Neural cell (in vitro differentiated cells): ENCODE measurements around the gene TNIP1.

Experiments
- CTCF ChIP-seq: fragments of 450-650 bp; IDR thresholded peaks from 2 replicates; pipeline ENCODE4 v1.5.1; 2014; ENCODE audit warnings: antibody characterized with exemption, mild to moderate bottlenecking, moderate library complexity; ENCODE audit not compliant: poor library complexity, severe bottlenecking
- EP300 ChIP-seq: fragments of 450-650 bp; conservative IDR thresholded peaks from 2 replicates; pipeline ENCODE4 v1.6.1; 2014; ENCODE audit warnings: antibody characterized with exemption, mild to moderate bottlenecking, moderate library complexity; ENCODE audit not compliant: poor library complexity, severe bottlenecking
- EZH2 ChIP-seq: fragments of 200-600, 300-800 bp; shearing (Covaris generic), sonication (generic); IDR thresholded peaks from 2 replicates; pipeline ENCODE4 v1.6.1; 2014; ENCODE audit warnings: antibody characterized with exemption, low read length, borderline replicate concordance, mild to moderate bottlenecking; ENCODE audit not compliant: insufficient read depth, poor library complexity, severe bottlenecking
- MXI1 ChIP-seq: fragments of 450-650 bp; conservative IDR thresholded peaks from 2 replicates; pipeline ENCODE4 v1.6.1; 2014; ENCODE audit warnings: antibody characterized with exemption, mild to moderate bottlenecking; ENCODE audit not compliant: poor library complexity, severe bottlenecking
- POLR2AphosphoS5 ChIP-seq: IDR thresholded peaks from 2 replicates; pipeline ENCODE4 v1.6.1; 2012
- TAF1 ChIP-seq: IDR thresholded peaks from 2 replicates; pipeline ENCODE4 v1.6.1; 2012; ENCODE audit warnings: low read depth
- TF ChIP-seq, protein P1 (sequence below): IDR thresholded peaks from 2 replicates; pipeline ENCODE4 v1.6.1; 2012; ENCODE audit warnings: borderline replicate concordance

DNA sequence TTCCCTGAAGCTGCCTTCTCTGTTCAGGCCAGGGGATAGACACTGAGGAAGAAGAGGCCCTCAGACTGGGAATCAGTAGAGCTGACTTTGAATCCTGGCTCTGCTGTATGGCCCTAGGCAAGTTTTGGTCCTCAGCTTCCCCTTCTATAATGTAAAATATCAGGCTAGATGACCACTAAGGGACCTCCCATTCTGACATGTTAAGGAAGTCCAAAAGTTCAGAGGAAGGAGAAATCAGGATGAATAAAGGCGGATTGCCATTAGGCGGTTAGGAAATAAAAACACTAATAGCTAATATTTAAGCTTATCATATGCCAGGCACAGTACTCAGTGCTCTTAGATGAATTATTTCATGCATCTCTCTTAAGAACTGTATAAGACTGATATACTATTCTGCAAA lies 8.9 kb upstream of the TNIP1 start:
- TF ChIP-seq POLR2AphosphoS5 (no peak), CTCF (no peak), TAF1 (no peak), EP300 (no peak), MXI1 (no peak), EZH2 (no peak)
- TF ChIP-seq, protein P1, sequence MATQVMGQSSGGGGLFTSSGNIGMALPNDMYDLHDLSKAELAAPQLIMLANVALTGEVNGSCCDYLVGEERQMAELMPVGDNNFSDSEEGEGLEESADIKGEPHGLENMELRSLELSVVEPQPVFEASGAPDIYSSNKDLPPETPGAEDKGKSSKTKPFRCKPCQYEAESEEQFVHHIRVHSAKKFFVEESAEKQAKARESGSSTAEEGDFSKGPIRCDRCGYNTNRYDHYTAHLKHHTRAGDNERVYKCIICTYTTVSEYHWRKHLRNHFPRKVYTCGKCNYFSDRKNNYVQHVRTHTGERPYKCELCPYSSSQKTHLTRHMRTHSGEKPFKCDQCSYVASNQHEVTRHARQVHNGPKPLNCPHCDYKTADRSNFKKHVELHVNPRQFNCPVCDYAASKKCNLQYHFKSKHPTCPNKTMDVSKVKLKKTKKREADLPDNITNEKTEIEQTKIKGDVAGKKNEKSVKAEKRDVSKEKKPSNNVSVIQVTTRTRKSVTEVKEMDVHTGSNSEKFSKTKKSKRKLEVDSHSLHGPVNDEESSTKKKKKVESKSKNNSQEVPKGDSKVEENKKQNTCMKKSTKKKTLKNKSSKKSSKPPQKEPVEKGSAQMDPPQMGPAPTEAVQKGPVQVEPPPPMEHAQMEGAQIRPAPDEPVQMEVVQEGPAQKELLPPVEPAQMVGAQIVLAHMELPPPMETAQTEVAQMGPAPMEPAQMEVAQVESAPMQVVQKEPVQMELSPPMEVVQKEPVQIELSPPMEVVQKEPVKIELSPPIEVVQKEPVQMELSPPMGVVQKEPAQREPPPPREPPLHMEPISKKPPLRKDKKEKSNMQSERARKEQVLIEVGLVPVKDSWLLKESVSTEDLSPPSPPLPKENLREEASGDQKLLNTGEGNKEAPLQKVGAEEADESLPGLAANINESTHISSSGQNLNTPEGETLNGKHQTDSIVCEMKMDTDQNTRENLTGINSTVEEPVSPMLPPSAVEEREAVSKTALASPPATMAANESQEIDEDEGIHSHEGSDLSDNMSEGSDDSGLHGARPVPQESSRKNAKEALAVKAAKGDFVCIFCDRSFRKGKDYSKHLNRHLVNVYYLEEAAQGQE, result no peak
